ENCODE measurements around the gene SORCS2. TPM values are rescaled to one million over a fixed set of nuclear protein-coding genes. Genes with fewer than 3 reads are reported as not detected.

Gene SORCS2
- total and polyA plus RNA-seq, 4 donors = 0.05 to 8.4 (median 1.8) TPM

- Histone ChIP-seq H3K27me3 (ENCODE audit: control insufficient read depth in 1 of 2, insufficient read depth in 2 of 2, low read length in 1 of 2) (no peaks in the 10 kb centered on the region), H3K27ac (ENCODE audit: low read depth in 1 of 2, low read length in 2 of 2) (no peak overlapping the region), H3K36me3 (ENCODE audit: control insufficient read depth in 1 of 2, insufficient read depth in 2 of 2, low read length in 1 of 2) (no peaks in the 10 kb centered on the region), H3K4me3 (ENCODE audit: low read length in 2 of 2) (no peak overlapping the region), H3K4me1 (ENCODE audit: control insufficient read depth in 1 of 2, insufficient read depth in 2 of 2, low read length in 2 of 2) (peaks cover 0 to 4% of the 10 kb centered on the region in 2 donors), H3K9me3 (ENCODE audit: control insufficient read depth, low read length) (no peaks in the 10 kb centered on the region)
- WGBS, 2 donors = 45 to 51% methylated on average over 11 of the region's 11 CpGs
- intact Hi-C loops (cut with DNase I) = no loop called here
- DNase-seq = no peak
- no peak for ATAC-seq (ENCODE audit: low FRiP score)
These were observed 15.4 kb downstream of the SORCS2 start for GRCh38 chr4:7207628-7208231.

DNA sequence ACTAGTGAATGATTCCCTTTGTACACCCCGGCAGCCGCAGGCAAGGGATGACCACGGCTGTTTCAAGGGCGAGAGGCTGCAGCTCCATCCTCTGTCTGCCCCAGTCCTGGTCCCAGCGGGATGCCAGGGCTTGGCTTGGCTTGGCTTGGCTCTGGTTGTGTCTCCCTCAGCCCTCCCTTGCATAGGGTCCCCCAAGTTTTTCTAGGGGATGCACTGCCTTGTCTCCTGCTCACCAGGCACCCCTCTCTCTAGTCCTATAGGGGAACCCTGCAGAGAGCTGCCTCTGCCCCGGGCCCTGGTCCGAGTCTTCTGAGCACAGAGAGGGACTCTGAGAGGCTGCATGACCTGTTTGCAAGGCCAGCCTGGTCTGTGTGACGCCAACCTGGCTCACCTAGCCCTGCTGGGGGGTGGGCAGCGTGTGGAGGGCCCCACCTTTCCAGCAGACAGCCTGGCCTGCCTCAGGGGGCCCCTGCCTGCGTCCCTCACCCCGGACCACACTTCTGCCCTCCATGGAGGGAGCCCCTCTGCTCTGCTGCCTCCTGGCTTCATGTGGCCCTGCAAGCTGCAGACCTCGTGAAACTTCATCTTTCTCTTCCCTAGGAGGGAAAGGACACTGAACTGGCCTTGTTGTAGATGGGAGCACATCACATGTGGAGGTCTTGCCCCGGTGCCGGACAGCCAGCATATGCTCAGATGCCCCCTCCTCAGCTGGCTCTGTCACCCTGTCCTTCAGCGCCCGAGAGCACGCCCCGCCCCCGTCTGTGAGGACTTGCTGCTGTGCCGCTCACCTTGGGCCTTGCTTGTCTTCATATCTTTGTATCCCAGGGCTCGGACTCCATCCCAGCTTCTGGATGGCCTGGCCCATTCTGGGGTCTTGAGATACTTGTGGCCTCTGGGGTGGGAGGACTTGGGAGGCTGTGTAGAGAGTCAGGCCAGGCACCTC lies 16.4 kb downstream of the SORCS2 start:
- DNase-seq = no peak
- WGBS, 2 donors = 93 to 95% methylated on average over 21 of the region's 21 CpGs
- no peaks in the 10 kb centered on the region for H3K27me3 ChIP-seq (ENCODE audit: control insufficient read depth in 1 of 2, insufficient read depth in 2 of 2, low read length in 1 of 2)
- intact Hi-C loops (cut with DNase I) = no loop called here
- no peaks in the 10 kb centered on the region for H3K36me3 ChIP-seq (ENCODE audit: control insufficient read depth in 1 of 2, insufficient read depth in 2 of 2, low read length in 1 of 2)
- no peaks in the 10 kb centered on the region for H3K9me3 ChIP-seq (ENCODE audit: control insufficient read depth, low read length)
- no peak overlapping the region for H3K4me3 ChIP-seq (ENCODE audit: low read length in 2 of 2)
- peaks cover 0 to 4% of the 10 kb centered on the region in 2 donors for H3K4me1 ChIP-seq (ENCODE audit: control insufficient read depth in 1 of 2, insufficient read depth in 2 of 2, low read length in 2 of 2)
- no peak overlapping the region for H3K27ac ChIP-seq (ENCODE audit: low read depth in 1 of 2, low read length in 2 of 2)
- ATAC-seq (ENCODE audit: low FRiP score) = no peak

DNA sequence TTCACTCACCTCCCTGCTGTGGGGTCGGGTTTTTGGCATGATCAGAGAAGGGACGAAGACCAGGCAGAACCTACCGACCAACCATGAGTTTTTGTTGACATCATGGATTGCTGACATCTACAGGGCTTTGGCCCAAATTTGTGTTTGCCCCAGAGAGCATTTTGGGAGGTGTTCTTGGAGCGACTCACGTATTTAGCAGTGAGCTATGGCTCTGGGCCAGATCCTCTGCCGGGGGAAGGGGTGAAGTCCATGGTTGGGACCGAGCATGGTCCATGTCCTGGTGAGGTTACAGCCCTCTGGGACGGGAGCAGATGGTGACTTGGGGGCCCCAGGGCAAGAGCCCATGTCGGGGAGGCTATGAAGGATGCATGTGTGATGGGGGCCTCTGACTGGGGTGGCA lies 17.4 kb downstream of the SORCS2 start:
- Histone ChIP-seq H3K27ac (ENCODE audit: low read depth in 1 of 2, low read length in 2 of 2) (no peak overlapping the region), H3K4me1 (ENCODE audit: control insufficient read depth in 1 of 2, insufficient read depth in 2 of 2, low read length in 2 of 2) (peaks cover 0 to 4% of the 10 kb centered on the region in 2 donors), H3K4me3 (ENCODE audit: low read length in 2 of 2) (no peak overlapping the region), H3K9me3 (ENCODE audit: control insufficient read depth, low read length) (no peaks in the 10 kb centered on the region), H3K36me3 (ENCODE audit: control insufficient read depth in 1 of 2, insufficient read depth in 2 of 2, low read length in 1 of 2) (no peaks in the 10 kb centered on the region), H3K27me3 (ENCODE audit: control insufficient read depth in 1 of 2, insufficient read depth in 2 of 2, low read length in 1 of 2) (no peaks in the 10 kb centered on the region)
- DNase-seq = no peak
- WGBS, 2 donors = 21 to 72% methylated on average over 9 of the region's 9 CpGs
- intact Hi-C loops (cut with DNase I) = no loop called here
- ATAC-seq (ENCODE audit: low FRiP score) = no peak

DNA sequence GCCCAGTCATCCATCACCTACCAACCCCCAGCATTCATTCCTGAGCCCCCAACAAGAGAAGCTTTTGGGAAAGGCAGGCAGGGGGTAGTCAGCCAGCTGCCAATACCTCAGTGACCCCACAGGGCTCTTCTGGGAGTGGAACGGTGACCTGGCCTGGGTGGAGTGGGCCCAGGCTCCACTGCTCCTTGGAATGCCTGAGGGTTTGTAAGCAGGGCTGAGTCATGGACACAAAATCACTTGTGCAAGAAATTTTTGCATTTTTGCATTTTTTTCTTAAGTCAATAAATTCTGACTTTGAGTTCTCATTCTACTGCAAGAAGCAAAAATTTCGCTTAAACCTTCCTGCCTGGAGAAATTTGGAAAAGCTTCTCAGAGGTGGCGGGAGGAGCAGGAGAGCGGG lies 18.5 kb downstream of the SORCS2 start:
- no peaks in the 10 kb centered on the region for H3K27me3 ChIP-seq (ENCODE audit: control insufficient read depth in 1 of 2, insufficient read depth in 2 of 2, low read length in 1 of 2)
- intact Hi-C loops (cut with DNase I) = no loop called here
- H3K4me3 ChIP-seq (ENCODE audit: low read length in 2 of 2) = no peak overlapping the region
- no peak overlapping the region for H3K27ac ChIP-seq (ENCODE audit: low read depth in 1 of 2, low read length in 2 of 2)
- WGBS, 2 donors = 79 to 91% methylated on average over 4 of the region's 4 CpGs
- H3K36me3 ChIP-seq (ENCODE audit: control insufficient read depth in 1 of 2, insufficient read depth in 2 of 2, low read length in 1 of 2) = no peaks in the 10 kb centered on the region
- DNase-seq (no peak), ATAC-seq (ENCODE audit: low FRiP score) (no peak)
- H3K9me3 ChIP-seq (ENCODE audit: control insufficient read depth, low read length) = no peaks in the 10 kb centered on the region
- peaks cover 0 to 4% of the 10 kb centered on the region in 2 donors for H3K4me1 ChIP-seq (ENCODE audit: control insufficient read depth in 1 of 2, insufficient read depth in 2 of 2, low read length in 2 of 2)

DNA sequence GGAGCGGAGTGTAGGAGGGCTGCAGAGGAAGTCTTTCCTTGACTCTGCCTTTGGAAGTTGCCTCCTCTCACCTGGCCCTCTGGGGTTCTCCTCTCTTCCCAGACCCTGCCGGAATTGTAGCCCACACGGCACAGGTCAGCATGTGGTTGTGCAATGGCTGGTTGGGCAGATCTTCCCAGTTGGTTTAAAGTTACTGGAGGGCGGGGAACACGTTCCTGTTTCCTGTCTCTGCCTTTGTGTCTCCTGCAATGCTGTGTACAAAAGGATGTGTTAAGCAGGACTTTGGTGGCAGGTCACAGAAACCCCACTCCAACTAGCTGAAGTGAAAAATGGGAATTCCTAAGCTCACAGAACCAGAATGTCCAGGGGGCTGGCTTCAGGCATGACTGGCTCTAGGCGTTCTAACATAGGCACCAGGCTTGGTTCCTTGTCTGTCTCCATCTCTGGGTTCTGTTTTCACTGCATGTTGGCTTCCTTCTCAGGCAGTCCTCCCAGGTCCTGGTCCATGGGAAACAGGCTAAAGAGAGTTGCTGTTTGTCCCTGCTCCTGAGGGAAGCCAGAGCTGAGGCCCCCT lies 19.9 kb downstream of the SORCS2 start:
- DNase-seq (no peak), ATAC-seq (ENCODE audit: low FRiP score) (no peak)
- Histone ChIP-seq H3K4me3 (ENCODE audit: low read length in 2 of 2) (no peak overlapping the region), H3K27ac (ENCODE audit: low read depth in 1 of 2, low read length in 2 of 2) (no peak overlapping the region), H3K4me1 (ENCODE audit: control insufficient read depth in 1 of 2, insufficient read depth in 2 of 2, low read length in 2 of 2) (no peaks in the 10 kb centered on the region), H3K27me3 (ENCODE audit: control insufficient read depth in 1 of 2, insufficient read depth in 2 of 2, low read length in 1 of 2) (no peaks in the 10 kb centered on the region), H3K36me3 (ENCODE audit: control insufficient read depth in 1 of 2, insufficient read depth in 2 of 2, low read length in 1 of 2) (no peaks in the 10 kb centered on the region), H3K9me3 (ENCODE audit: control insufficient read depth, low read length) (no peaks in the 10 kb centered on the region)
- 92 to 95% methylated on average over 6 of the region's 6 CpGs for WGBS, 2 donors
- intact Hi-C loops (cut with DNase I) = no loop called here

DNA sequence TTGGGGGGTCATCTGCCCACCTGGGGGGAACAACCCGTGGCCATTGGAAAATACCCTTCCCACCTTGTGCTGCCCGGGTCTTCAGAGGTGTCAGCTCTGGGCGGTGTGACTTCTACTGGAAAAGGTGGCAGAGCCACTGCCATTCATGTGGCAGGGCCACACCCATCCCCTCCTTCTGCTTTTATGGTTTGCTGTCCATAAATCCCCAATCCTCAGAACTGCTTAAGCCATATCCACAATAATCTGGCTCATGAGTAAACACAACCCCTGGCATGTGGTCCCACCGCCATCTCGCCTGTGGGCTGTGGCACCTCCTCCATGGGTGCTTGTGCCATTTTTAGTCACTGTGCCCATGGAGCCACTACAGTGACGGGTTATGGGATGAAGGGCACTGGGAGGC lies 20.6 kb downstream of the SORCS2 start:
- Histone ChIP-seq H3K27ac (ENCODE audit: low read depth in 1 of 2, low read length in 2 of 2) (no peak overlapping the region), H3K4me3 (ENCODE audit: low read length in 2 of 2) (no peak overlapping the region), H3K27me3 (ENCODE audit: control insufficient read depth in 1 of 2, insufficient read depth in 2 of 2, low read length in 1 of 2) (no peaks in the 10 kb centered on the region), H3K4me1 (ENCODE audit: control insufficient read depth in 1 of 2, insufficient read depth in 2 of 2, low read length in 2 of 2) (no peaks in the 10 kb centered on the region), H3K36me3 (ENCODE audit: control insufficient read depth in 1 of 2, insufficient read depth in 2 of 2, low read length in 1 of 2) (no peaks in the 10 kb centered on the region), H3K9me3 (ENCODE audit: control insufficient read depth, low read length) (no peaks in the 10 kb centered on the region)
- intact Hi-C loops (cut with DNase I) = no loop called here
- ATAC-seq (ENCODE audit: low FRiP score) (no peak), DNase-seq (no peak)
- WGBS, 2 donors = 80 to 97% methylated on average over 6 of the region's 6 CpGs

GRCh38 chr4:7213807-7214206 lies 21.5 kb downstream of the SORCS2 start:
- DNase-seq (no peak), ATAC-seq (ENCODE audit: low FRiP score) (no peak)
- no peaks in the 10 kb centered on the region for H3K36me3 ChIP-seq (ENCODE audit: control insufficient read depth in 1 of 2, insufficient read depth in 2 of 2, low read length in 1 of 2)
- H3K9me3 ChIP-seq (ENCODE audit: control insufficient read depth, low read length) = no peaks in the 10 kb centered on the region
- H3K27ac ChIP-seq (ENCODE audit: low read depth in 1 of 2, low read length in 2 of 2) = no peak overlapping the region
- no peak overlapping the region for H3K4me3 ChIP-seq (ENCODE audit: low read length in 2 of 2)
- intact Hi-C loops (cut with DNase I) = no loop called here
- no peaks in the 10 kb centered on the region for H3K27me3 ChIP-seq (ENCODE audit: control insufficient read depth in 1 of 2, insufficient read depth in 2 of 2, low read length in 1 of 2)
- no peaks in the 10 kb centered on the region for H3K4me1 ChIP-seq (ENCODE audit: control insufficient read depth in 1 of 2, insufficient read depth in 2 of 2, low read length in 2 of 2)
- 96% methylated on average over 2 of the region's 2 CpGs for whole genome bisulfite sequencing, 2 donors

DNA sequence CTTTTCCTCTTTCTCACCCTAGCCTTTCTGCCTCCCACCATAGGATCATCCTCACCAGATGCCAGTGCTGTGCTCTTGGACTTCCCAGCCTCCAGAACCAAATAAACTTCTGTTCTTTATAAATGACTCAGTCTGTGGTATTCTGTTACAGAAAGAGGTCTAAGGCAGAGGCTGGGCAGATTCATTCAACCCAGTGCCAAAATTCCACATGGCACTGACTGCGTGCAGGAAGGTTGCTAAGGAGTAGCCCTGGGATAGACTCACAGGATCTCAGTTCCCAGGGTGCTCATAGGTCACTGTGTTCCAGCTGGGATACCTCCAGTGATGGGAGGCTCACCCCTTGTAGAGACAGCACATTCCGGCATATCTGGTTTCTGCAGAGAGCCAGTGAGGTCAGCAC lies 22.0 kb downstream of the SORCS2 start:
- H3K4me1 ChIP-seq (ENCODE audit: control insufficient read depth in 1 of 2, insufficient read depth in 2 of 2, low read length in 2 of 2) = no peaks in the 10 kb centered on the region

More for the DNA sequence above, 22.0 kb downstream of the SORCS2 start:
- Histone ChIP-seq H3K27me3 (ENCODE audit: control insufficient read depth in 1 of 2, insufficient read depth in 2 of 2, low read length in 1 of 2) (no peaks in the 10 kb centered on the region), H3K27ac (ENCODE audit: low read depth in 1 of 2, low read length in 2 of 2) (no peak overlapping the region), H3K9me3 (ENCODE audit: control insufficient read depth, low read length) (no peaks in the 10 kb centered on the region), H3K4me3 (ENCODE audit: low read length in 2 of 2) (no peak overlapping the region), H3K36me3 (ENCODE audit: control insufficient read depth in 1 of 2, insufficient read depth in 2 of 2, low read length in 1 of 2) (no peaks in the 10 kb centered on the region)
- 50 to 97% methylated on average over 2 of the region's 2 CpGs for whole genome bisulfite sequencing, 2 donors
- ATAC-seq (ENCODE audit: low FRiP score) (no peak), DNase-seq (no peak)
- intact Hi-C loops (cut with DNase I) = no loop called here

All from aorta (tissue), 5 donors.